Vagina (tissue), 2 donors: Measurements from ENCODE around the gene CCDC47.

Source experiments
- POLR2A ChIP-seq, 2 donors: fragments of 450-650 bp; IDR thresholded peaks; one replicate each; pipeline ENCODE4 v1.6.1; 2017; ENCODE audit warnings: antibody characterized with exemption in 2 of 2, mild to moderate bottlenecking in 2 of 2, moderate library complexity in 2 of 2
- POLR2AphosphoS5 ChIP-seq, 2 donors: sonication (generic); formaldehyde crosslinking; IDR thresholded peaks; one replicate each; pipeline ENCODE4 v1.9.0; 2017; ENCODE audit warnings: antibody characterized with exemption in 2 of 2, mild to moderate bottlenecking in 2 of 2, low read depth in 1 of 2; ENCODE audit not compliant: insufficient read depth in 1 of 2

DNA sequence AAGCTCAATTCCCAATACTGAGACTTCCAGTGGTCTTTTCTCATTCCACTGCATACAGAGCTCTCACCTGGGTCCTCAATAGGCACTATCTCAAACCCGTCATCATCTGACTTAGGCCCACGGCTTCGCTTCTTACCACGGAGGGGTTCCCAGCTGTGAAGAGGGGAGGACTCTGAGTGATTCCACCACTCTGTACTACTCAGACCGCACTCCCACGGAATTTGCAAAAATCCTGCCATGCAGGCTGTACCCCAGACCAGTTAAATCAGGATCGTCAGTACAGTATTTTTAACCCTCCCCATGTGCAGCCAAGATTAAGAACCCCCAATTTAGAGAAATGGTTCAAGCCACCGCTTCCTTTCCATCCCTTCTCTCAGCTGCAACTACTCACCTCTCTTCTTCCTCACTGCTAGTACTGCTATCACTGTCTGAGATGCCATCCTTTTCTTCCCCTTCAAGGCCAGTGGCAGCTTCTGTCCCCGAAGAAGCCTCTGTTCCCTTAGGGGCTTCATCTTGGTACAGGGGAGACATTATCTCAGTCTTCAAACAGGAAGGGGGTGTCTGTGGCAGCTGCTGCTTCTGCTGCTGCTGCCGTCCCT, 47.7 kb upstream of the CCDC47 start:
- TF ChIP-seq POLR2AphosphoS5 (IDR thresholded peaks at IDR 0.05; ENCODE audit: insufficient read depth in 1 of 2, low read depth in 1 of 2) (no peak), POLR2A (IDR thresholded peaks at IDR 0.05) (no peak)
